Central memory CD4-positive, alpha-beta T cell (primary cell): ENCODE measurements around the gene ELL2.
A peak's percentile ranks its signal among the peaks of the same experiment; 100 is the strongest.

Source experiments
- DNase-seq: peaks from one replicate; pipeline ENCODE4 v3.0.0; 2022

The ELL2 gene

DNA sequence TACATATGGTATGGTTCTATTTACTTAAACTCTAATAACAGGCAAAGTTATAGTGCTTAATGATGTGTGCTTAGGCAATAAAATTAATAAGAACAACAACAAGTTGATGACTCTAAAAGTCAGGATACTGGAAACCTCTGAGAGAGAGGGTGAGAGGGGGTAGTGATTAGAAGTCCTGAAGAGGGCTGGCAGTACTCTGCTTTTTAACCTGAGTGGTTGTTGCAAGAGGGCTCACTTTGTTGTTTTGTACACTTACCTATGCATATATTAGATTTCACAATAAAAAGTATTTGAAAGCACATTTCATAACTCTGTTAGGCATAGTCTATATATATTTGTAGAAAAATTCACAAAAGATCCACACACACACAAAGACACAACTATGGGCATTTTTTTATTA is 21.4 kb upstream of the ELL2 start:
- no peak for DNase-seq

DNA sequence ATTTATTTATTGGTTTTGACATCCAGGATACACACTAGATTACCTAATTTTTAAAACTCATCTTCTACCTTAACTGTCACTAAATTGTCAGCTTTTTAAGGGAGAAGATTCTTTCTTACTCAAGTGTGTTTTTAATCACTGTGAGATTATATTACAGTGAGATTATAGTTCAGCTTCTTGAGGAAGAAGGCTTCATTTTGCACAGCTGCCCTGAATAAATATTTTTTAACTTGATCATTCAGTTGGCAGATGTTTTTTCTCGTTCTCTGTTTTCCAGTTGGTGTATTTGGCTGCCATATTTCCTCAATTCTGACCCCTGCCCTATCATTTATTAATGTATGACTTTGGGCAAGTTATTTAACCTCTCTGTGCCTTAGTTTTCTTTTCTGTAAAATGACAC is 15.0 kb upstream of the ELL2 start:
- no peak for DNase-seq

- DNase-seq = no peak
Measured at GRCh38 chr5:95975703-95976102, 14.1 kb upstream of the ELL2 start.

DNA sequence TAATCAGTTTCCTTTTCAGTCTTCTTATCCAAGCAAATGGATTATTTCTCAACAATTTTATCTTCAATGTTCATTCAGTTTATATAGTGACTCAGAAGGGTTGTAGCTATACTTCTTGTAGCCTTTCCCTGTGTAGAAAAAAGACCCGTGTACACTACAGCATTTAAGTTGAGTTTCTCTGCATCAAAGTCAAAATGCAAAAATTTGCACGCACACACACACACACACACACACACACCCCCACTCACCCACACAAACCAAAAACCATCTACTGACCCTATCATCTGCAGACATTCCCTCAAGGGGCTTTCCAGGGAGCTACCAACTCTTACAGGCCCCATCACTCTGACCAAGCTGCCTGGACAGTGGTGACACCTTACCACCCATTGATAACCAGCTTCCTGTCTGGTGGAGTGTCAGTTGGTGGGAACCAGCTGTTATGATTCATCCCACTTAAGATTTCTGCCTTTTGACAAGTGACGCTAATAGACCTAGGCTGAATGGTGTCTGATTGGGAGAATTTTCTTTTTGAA is 12.2 kb upstream of the ELL2 start:
- no peak for DNase-seq

GRCh38 chr5:95972196-95972595 is 10.5 kb upstream of the ELL2 start:
- no peak for DNase-seq

DNA sequence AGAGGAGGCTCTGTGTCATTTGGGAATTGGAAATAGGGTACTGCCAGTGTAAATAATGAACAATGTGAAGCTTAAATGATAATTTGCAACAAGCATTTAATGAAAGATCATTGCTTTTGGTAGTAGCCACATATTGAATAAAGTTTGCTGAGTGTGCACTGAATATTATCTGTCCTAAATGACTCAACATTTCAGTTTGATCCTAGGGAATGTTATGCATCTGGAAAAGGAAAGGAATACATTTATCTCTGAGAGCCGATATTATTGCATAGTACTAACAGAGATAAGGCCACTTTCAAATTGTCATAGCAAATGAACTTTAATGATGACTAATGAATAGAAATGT is 8.7 kb upstream of the ELL2 start:
- DNase-seq = no peak

GRCh38 chr5:95969651-95970358 is 8.2 kb upstream of the ELL2 start:
- no peak for DNase-seq

DNA sequence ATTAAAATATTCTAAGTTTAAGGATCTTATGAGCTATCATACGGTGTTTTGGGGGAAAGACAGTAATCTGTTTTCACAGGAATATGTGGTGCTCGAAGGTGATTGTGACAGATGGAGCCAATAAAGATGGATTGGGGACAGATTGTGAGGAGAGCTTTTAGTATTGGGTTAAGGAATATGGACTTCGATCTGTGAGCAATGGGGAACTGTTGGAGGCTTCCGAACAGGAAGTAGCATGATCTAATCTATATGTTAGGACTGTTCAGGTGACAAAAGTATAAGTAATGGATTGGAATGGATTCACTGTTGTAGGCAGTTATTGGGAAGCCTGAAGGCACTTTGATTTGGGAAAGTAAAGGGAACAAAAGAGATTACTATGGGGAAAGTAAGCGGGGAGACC is 7.4 kb upstream of the ELL2 start:
- DNase-seq = no peak

DNA sequence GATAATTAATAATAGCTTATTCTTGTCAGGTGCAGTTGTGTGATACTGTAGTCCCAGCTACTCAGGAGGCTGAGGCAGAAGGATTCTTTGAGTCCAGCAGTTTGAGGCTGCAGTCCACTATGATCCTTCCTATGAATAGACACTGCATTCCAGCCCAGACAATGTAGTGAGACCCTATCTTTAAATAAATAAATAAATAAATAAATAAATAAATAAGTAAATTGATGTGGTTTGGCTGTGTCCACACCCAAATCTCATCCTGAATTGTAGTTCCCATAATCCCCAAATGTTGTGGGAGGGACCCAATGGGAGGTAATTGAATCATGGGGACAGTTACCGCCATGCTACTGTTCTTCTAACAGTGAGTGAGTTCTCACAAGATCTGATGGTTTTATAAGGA is 5.6 kb upstream of the ELL2 start:
- DNase-seq = no peak

DNA sequence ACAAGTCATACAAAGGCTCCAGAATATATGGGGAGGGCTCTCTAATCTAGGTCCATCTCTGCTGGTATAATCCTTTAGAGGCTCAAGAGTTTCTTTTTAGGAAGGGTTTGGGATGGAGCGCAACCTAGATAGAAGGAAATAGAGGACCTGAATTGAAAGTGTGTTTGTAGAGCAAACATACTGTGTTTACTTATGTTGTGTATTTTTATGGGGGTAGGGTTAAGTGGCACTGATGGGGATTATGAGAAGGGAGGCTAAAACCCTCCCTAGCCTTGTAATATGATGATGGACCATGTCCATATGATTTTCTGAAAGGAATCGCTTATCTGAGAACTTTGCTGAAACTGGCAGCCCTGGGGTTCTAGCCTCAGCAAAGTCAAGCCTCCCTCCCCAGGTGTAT is 4.4 kb upstream of the ELL2 start:
- DNase-seq = no peak

DNA sequence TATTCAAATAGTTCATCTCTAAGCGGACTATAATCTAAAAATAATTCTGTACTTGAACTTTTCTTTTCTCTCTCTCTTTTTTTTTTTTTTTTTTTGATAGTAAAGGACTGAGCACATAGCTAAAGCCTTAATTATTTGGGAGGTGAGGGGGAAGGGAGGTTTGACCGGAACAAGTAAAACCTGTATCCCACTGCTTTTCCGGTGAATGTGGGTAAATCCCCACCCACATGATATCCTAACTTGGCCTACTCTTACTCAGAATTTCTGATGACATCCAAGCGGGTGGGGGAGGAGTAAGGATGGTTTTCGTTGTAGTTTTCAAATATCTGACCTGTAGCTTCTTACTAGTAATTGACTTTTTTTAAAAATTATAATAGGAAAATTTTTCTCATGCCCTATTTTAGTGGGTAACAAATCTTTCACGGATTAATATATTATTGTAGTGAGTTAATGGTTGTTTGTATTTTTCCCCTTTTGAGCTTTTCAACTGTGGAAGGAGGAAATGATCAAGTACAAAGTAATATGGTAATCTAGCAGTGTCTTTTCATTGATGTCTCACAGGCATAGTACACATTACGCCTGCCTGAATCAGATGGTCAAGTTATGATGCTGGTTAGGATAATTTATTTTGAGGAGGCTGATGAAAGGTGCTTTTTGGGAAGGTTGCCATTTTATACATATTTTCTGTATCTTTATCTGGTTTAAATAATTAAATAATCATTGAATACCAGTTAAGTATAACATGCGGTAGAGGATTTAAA is 2.2 kb upstream of the ELL2 start:
- no peak for DNase-seq

- DNase-seq = no peak
Measured at GRCh38 chr5:95962785-95963184, 1.1 kb upstream of the ELL2 start.

- no peak for DNase-seq
Measured at GRCh38 chr5:95962475-95962773, 773 bp upstream of the ELL2 start.

DNA sequence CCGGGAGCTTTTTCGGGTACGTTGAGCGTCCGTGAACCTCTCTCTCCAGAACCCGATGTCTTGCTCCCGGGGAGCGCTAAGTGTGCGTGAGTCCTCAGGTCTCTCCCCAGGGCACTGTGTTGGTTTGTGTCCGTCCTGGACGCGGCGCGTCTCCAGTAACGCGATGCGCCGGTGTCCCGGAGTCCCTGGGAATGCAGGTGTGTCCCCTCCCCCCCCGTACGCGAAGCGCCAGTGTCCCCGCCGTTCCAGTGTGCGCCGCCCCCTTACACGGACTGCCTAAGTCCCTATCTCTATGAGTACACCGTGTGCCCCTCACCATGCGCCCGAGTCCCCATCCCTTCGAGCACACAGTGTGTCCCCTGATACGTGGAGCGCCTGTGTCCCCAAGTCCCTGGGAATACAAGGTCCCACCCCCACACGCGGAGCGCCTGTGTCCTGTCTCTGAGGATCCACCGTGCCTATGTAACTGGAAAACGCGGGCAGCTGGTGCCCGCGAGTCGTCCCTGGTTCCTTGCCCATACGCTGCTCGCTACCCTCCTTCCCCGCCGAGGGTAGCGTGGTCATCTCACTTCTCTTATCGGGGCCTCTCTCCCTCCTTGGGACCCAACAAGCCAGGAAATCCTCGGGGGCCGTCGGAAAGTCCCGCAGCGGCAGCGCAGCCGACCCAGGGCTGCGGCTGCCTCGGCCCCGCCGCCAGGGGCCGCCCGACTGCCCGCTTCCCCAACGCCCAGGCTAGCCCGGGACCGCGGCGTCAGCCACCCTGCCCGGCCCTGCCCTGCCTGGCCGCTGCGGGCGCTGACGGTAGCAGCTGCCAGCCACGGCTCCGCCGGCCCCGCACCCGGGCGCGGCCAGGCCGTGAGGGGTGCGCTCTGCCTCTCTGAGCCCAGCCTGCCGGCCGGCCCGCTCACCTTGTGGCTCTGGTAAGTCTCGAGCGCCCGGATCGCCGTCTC is 709 bp downstream of the ELL2 start:
- DNase-seq = peak; percentile 68

- no peak for DNase-seq
Measured at GRCh38 chr5:95959888-95960666, 1.6 kb downstream of the ELL2 start.

DNA sequence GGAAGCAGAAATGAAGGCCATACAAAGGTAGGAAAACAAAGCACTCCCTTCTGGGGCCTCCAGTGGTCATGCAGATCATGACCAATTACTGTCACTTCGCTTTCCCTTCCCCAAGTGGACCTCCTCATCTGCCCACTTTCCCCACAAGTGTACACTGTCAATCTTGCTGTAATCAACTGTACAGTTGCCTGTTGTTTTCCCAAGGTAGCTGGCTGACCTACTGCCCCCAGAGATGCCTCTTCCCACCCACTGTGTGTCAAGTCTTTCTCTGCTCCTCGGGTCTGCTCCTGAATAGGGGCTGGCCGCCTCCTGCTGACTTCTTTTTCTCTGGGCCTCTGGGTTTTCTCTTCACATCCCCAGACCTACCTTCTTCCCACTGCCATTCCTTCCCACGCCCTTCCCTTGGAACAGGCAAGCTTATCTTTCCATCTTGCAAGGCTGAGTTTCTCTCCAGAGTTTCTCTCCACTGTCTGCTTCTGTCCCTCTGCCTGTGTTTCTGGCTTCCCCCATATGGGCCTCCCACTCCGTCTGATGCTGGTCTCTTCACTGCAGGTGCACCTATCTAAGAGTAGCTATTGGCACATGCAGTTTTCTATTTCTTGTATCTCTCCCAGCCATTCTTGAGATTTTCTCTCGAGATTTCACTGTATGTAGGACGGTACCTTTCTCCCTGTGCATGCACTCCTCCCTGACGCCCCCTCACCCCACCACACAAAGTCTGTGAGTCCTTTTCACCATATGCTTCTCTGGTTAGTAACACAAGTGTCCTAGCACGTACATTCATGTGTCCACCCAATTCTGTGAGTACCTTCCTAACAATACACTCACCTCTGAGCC is 2.4 kb downstream of the ELL2 start:
- no peak for DNase-seq

DNA sequence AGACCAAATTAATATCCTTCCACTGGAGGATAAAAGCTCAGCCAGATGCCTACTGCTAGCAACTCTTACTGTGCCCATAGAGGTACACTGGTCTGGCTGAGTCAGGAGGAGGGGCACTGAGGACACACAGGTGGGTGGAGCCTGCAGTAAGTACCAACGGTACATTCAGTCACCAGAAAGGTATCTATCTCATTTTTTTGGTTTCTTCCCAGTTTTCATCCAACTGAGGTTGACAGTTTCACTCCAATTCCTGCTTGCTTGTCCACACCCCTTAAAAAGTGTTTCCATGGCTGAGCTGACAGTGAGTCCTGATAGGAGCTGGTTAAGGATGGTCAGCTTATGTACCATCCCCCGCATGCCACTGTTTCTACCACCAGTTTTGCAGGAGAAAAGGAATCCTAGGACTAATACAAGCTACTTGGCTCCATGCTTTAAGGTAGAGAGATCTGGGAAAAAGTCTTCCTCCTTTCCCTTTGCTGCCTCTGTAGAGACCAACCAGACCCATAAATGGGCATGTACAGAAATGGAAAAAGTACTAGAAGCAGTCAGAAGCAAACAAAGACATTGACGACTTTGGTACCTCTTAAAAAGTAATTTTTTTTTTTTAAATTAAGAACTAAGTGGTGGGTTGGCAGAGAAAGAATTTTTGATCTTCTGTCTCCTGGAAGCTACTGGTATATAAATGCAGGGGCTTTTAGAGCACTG is 3.2 kb downstream of the ELL2 start:
- DNase-seq = no peak

GRCh38 chr5:95957561-95958203 is 4.0 kb downstream of the ELL2 start:
- DNase-seq = no peak

DNA sequence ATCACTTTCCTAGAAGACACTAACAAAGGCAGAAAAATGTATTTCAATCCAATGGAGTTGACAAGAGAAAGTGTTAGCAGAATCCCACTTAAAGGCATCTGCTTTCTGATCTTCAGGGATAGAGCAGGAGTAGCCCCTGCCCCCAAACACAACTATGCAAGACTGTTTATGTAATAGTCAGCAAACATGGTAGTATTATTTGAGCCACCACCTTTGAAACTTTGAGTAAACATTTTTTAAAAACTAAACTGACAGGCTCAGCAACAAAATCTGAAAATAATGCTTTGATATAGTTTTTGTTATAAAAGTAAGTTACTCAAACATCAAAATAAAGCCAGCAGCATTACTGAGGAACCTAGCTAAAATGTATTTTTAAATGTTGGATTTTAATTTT is 4.8 kb downstream of the ELL2 start:
- no peak for DNase-seq
